RPMI7951 (cell line): Measurements from ENCODE around the gene SNX27. TPM values are rescaled to one million over a fixed set of nuclear protein-coding genes. Genes with fewer than 3 reads are reported as not detected.
"Not testable (repeated sequence)": the region's sequence is repeated elsewhere in the genome, so short reads cannot be mapped to it uniquely, and the experiment has no call there.

ENCODE experiments used
- DNase-seq: peaks from one replicate; pipeline ENCODE4 v3.0.0-alpha.2; 2012; ENCODE audit warnings: low read depth
- total RNA-seq: library from RNA; depleted of rRNA; stranded (reverse); fragments of >200 nt; shearing (Covaris generic); gene quantifications from 2 replicates; pipeline ENCODE4 v1.2.3, GENCODE V29; 2014

The SNX27 gene
- total RNA-seq, 1 experiment from 2014 or later: 15.4 TPM

DNA sequence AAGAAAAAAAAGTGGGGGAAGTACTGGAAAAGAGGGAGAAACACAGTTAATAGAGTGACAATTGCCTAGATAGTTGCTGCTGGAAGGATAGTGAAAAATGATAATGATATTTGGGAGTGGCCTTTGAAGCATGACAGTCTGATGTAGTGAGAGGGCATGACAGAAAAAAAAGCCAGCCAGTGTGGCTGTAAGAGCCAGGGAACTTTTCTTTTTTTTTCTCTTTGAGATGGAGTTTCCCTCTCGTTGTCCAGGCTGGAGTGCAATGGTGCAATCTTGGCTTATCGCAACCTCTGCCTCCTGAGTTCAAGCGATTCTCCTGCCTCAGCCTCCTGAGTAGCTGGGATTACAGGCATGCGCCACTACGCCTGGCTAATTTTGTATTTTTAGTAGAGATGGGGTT lies 9.3 kb upstream of the SNX27 start:
- not testable (repeated sequence) for DNase-seq

DNA sequence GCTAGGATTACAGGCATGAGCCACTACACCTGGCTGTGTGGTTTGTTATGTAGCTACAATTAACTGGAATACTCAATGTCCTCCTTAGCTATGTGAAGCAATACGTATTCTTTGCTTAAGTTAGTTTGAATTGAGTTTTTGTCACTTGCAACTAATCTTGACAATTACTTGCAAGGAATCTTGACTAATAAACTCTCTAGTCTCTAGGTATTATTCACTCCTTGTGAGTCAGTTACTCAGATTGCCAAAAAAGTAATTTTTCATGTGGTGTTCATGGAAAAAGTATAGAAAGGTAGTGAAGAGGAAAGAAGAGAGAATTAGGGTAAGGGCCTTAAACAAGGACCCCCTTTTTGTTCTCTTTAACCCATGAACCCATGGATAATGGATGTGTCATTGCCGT lies 7.6 kb upstream of the SNX27 start:
- no peak for DNase-seq

DNA sequence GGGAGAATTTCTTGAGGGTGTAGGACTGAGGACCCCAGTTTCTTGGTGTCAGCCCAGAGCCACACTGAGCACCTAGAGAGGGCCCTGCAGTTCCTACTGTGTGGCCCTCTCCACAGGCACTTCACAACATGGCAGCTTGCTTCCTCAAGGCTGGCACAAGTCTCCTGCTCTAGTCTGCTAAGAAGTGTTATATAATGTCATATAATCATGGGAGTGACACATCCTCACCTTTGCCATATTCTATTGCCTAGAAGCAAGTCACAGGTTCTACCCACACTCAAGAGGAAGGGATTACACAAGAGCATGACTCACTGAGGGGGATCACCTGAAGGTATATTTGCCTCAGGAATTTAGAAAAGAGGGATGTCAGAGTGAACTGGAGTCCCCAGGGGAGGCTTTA lies 5.5 kb upstream of the SNX27 start:
- DNase-seq: peak; percentile 28

DNA sequence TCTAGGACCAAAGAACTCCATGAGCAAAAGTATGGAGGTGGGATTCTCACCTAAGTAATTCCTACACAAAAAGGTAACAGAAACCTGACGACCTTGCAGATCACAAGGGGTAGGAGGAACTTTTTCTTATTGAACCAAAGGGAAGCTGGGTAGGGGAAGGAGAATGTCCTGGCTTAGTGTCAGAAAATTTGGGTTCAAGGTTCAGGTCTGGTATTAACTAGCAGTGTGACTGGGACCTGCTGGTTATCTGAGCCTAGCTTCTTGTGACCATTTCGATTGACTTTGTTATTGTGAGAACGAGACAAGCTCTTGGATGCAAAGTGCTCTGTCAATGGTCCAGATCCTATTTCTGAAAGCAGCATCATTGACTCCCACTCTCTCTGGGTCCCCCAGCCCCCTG lies 5.0 kb upstream of the SNX27 start:
- DNase-seq: no peak

DNA sequence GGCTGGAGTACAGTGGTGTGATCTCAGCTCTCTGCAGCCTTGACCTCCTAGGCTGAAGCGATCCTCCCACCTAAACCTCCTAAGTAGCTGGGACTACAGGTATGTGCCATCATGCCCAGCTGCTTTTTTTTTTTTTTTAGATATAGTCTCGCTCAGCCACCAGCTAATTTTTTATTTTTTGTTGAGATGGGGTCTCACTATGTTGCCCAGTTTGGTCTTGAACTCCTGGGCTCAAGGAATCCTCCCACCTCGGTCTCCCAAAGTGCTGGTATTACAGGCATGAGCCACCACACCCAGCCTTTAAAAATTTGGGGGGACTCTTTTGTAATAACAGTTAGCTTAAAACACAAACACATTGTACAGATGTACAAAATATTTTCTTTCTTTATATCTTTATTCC lies 1.7 kb upstream of the SNX27 start:
- no peak for DNase-seq

DNA sequence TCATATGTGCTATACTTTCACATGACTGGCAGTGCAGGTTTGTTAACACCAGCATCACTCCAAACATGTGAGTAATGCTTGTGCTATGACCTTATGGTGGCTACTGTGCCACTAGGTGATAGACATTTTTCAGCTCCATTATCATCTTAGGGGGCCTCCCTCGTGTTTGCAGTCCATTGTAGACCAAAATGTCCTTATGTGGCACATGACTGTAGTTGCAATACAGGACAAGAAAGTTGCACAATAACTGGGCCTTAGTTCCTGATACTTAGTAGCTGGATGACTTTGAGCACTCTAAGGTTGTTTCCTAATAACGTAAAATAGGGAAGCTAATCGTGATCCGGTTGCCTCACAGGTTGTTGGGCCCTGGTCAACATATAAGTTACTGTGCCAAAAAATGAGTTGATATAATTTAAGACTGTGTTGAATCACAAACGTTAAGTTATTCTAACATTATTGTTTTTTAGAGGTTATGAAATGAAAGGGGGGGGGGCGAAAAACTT lies 511 bp upstream of the SNX27 start:
- peak; percentile 19 for DNase-seq

DNA sequence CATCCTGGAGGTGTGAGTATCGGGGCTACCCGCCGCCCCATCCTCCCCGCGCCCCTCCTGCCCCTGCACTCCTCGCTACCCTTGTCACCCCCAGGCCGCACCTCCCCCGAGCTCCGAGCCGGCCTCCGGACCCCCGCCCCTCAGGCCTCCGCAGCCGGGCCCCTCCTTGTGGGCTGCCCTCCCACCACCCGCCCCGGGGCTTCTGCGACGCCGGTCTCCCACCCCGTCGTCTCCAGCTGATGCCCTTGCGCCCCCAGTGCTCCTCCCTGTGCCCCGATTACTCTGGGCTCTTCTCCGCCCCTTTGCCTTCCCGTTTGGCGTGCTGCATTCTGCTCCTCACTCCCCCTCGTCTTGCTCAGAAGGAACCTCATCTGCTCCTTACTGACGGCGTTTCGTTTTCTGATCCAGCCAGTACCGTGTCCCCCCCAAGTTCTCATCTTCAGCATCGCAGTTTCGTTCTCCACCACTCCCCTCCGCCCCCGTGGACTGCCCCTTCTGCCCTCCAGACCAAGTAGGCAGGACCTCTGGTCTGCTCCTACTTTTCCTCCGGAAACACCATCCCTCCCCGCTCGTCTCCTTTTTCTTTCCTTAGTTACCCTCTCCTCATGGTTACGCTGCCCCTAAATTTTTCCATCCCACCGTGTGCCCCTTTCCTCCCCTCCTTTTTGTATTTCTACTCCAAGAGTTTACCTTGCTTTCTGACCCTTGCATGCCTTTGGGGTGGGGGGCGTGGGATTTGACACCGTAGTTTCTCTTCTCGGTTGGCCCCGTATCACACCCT lies 841 bp downstream of the SNX27 start:
- DNase-seq: peak; percentile 37

DNA sequence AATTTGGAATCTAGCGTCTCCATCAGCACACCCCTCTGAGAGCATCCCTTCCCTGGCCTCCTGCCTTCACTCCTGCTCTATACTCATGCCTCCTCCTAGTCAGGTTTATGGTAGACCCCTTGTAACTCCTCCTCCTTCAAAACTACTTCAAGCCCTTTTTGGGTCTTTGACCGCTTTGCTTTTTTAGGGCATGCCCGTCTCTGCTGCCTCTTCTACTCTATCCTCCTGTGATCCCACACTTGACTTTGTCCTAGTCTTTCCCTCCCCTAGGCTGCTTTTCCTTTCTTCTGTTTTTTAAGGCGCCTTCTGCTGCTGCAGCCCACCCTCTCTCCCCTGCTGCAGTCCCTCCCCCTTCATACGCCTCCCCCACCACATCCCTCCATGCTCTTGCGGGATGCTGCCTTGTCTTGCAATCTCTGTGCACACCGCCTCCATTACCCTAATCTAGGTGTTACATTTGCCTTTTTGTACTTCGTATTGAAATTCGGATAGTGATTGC lies 1.5 kb downstream of the SNX27 start:
- no peak for DNase-seq

DNA sequence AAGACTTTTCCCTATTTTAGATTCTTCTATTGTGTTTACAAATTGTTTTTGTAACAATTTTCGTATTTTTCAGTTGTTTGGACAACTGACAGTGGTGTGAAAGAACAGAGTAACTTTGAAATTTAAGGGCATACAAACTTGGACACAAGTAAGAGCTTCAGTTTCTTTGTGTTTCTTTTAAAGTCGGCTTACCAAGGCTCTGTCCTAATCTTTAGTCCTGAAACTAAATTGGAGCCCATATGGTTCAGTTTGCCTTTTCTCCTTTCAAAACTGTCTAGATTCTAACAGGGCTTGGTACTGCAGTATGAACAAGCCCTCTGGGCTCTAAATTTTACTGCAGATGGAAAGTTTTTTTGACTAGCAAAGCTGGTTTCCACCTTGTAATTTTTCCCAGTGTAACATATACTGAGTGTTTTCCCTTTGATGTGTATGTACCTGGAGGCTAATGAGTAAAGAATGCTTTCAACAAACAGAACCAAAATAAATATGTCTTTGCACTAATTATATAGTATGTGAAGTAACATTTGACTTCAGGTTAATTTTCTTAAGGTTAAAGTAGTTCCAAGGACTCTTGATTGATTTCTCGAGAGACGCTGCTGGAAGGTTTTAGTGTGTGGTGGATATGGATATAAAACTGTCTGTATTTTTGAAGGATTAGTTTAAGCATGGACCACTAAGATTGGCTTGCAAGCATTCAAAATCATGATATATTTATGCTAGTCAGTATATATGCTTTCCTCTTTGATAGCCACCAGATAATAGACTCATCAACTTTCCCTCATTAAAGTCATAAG lies 4.1 kb downstream of the SNX27 start:
- no peak for DNase-seq

DNA sequence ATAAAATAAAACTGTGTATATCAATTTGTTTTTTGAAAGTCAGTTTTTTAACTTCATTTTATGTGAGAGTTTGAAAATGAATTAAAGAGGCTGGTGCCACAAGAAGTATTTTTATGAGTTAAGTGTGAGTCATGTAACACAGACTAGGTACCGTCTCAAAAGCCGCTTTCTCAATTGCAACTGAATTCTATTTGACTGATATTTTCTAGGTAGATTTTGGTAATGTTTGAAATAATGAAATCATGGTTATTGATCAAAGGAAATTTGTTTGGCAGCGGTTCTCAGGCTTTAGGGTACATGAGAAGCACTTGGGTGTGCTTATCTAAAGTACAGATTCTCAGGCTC lies 4.6 kb downstream of the SNX27 start:
- no peak for DNase-seq

DNA sequence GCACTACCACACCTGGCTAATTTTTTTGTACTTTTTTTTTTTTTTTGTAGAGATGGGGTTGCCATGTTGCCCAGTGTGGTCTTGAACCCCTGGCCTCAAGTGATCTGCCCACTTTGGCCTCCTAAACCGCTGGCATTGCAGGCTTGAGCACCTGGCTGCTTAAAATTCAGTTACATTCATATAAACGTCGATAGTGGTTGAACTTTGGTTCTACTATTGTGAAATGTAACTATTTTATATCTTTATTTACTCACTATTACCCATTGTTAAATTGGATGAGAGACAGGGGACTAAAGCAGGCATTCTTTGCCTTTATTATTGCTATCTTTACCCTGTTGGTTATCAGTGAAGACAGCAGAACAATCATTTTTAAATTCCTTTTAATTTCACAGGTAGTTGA lies 6.2 kb downstream of the SNX27 start:
- DNase-seq: no peak

DNA sequence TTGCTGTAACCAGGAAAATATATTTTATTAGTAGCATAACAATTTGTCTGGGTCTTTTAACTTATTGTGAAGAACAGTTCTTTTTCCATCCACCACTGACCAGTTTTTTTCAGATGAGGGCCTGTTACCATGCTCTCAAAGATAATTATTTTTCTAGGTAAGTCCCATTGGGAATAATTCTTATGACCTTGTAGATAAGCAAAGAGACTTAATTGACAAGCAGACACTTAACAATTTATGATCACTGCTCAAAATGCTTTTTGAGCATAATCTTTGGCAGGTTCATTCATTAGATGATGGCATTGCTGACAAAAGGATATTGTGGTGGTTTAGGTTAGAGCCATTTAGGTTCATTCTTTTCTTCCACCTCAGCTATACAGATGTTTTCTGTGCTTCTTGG lies 6.6 kb downstream of the SNX27 start:
- no peak for DNase-seq

DNA sequence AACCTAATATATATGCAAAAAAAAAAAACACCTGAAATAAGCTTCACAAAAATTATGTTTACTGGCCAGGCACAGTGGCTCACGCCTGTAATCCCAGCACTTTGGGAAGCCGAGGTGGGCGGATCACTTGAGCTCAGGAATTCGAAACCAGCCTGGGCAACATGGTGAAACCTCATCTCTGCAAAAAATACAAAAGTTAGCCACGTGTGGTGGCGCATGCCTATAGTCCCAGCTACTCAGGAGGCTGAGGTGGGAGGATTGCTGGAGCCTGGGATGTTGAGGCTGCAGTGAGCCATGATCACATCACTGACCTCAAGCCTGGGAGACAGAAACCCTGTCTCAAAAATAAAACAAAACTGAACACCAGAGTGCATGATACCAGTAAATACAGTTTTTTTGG lies 7.1 kb downstream of the SNX27 start:
- DNase-seq: not testable (repeated sequence)

DNA sequence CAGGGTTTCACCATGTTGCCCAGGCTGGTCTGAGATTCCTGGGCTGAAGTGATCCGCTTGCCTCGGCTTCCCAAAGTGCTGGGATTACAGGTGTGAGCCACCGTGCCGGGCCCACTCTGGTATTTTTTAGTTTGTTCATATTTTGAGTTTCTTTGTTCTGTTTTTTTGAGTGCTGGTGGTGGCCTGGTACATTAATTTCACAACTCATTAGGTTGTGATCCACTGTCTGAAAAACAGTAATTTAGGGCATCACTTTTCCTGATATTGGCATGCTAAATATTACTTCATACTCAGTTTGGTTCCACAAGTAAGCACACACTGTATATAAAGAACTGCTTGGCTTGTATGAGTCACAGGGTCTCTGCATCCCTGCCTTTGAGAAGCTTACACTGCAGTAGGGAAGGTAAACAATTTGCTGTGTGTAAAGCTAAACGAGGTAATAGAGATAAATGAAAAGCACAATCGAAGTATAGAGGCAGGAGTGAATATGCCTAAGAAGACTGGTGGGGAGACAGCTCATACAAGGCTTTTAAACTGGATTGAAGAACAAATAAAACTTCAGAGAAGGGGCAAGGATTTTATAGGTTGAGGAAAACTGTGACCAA lies 7.7 kb downstream of the SNX27 start:
- DNase-seq: no peak

DNA sequence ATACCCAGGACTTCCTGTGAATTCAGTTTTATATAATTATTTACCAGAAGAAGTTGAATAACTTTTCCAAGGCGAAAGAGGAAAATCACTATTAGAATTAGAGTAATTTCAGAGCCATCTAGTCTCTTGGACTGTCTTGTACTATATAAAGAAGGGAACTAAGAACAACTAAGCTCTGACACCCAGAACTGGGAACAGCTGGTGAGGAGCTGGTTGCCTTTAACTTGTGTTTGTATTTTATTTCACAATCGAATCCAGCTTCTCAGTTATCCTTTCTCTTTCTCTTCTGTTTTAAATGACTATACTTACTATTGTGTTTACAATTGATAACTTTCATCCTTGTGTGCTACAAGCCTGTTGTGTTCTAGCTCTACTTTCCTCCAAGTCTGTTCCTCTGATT lies 8.4 kb downstream of the SNX27 start:
- no peak for DNase-seq

DNA sequence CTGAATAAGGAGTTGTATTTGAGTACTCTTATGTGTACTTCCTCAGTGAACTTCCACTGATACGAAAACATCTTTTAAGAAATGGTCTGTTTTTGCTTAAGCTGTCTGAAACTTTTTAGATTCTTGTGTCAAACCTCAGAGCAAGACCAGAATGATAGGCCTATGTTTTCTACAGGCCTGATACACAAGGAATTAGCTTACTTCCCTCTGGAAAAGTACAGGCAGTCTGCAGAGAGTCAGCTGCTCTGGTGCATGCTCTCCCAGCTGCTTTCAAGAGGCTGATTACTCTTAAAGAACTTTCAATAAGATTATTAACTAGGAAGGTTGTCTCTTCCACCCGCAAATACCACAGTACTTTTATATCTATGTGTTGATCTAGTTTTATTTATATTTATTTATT lies 9.5 kb downstream of the SNX27 start:
- no peak for DNase-seq

DNA sequence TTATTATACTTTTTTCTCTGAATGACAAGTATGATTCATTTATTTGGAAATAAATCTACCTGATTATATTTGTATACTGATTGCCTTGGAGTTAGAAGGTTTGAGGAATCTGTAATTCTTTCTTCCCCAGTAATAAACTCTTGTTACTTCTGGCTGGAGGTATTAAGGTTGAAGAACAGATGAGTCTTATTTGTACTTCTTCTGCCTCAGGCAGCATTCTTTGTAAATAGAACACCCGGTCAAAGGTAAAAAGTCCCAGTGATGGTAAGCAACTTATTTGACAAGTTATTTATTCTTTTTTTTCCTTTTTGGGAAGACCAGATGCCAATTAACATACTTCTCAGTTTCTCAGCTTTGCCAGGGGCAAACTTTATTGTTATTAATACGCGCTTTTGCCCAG lies 12.9 kb downstream of the SNX27 start:
- no peak for DNase-seq

DNA sequence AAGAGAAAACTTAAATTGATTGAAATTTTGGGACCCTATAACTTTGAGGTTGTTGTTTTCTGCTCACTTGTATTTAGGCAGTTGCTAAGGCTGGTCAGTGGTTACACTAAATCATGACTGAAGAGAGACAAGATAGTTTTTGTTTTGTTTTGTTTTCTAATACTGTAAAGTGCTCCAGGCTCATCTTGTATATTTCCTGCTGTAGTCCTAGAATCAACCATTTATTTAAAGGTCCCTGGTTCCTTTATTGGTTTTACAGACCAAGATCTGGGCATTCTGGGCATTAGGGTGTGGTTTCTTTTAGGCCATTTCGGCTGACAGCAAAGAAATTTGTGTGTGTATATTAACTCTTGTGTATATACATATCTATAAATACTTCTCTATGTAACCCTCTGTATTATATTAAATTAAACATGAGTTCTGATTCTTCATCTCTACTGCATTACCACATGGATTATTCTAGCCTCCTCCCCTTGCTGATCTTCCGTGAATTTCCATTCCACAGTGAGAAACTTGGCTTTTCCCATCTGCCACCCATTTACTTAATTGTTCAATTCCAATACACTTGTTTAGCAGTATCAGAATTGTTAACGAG lies 15.0 kb downstream of the SNX27 start:
- no peak for DNase-seq

DNA sequence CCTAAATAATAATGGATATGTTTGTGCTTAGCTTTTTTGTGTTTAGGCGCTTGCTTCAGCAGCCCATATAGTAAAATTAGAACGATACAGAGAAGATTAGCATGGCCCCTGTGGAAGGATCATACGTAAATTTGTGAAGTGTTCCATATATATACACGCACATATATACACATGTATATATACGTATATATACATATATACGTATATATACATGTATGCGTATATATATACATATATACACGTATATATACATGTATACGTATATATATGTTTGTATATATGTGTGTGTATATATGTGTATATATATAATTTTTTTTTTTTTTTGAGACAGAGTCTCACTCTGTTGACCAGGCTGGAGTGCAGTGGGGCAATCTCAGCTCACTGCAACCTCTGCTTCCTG lies 17.4 kb downstream of the SNX27 start:
- DNase-seq: no peak

DNA sequence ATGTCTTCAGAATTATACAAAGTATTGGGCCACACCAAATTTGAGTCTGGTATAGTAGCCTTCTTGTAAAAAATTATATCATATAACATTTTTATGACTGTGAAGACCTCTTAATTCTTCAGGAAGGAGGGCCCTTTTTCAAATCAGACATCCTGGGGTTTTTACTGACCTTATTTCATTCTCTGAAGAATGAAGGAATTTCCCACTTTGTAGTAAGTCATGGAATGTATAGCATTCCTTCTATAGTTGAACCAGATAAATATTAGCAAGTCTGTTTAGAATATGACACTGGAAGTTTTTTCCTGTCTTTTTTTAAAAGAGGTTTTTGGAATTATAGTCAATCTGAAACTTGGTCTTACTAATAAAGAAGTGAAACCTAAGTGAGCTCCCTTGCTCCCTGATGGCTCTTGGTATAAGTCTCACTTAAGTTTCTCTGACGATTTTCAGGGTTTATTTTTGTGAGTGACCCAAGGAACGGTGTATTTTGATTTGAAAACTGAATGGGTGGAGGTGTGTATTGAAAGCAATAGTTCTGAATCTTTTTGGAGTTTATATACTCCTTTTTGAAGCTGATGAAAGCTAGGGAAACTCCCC lies 23.7 kb downstream of the SNX27 start:
- DNase-seq: no peak

DNA sequence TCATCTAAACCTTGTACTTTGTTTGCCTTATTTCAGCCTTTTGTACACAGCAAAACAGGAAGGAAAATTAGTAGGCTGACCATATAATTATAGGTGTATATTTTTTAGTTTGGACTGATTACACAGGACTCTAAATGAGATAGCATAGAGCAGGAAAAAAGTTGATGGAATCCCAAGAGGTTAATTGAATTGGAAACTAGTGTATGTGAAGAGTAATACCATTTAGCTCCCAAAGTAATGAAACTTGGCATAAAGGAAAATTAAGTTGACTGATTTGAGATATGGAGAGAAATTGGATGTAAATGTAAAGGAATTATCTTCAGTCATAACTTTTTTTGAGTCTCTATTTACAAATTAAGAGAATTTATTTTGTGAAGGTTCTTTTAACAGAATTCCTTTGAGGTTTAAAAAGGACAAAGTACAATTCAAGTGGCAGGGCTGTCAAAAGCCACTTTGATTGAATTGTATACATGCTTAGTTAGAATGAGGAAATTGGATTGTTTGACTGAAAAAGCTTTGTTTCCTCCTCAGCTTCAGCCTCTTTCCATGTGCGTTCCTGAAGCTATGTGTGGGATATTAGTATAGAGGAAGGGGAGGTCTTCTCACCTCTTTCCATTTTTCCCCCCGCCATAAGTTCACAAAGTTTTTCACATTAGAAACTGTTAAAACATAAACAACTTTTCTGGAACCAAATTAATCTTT lies 26.4 kb downstream of the SNX27 start:
- no peak for DNase-seq
